ENCODE measurements around the gene ACP5.

GRCh38 chr19:11597202-11598102 lies 20.0 kb upstream of the ACP5 start, which contains the start of gene ZNF627:
- no peak for TF ChIP-seq ZC3H10 (CRISPR knock-in tag; IDR thresholded peaks at IDR 0.05)
- no peak for TF ChIP-seq CREB5 (CRISPR knock-in tag; IDR thresholded peaks at IDR 0.05; ENCODE audit: low read depth)
- TF ChIP-seq ZFP30 (CRISPR knock-in tag; IDR thresholded peaks at IDR 0.05): no peak
- TF ChIP-seq SNAI2 (CRISPR knock-in tag; IDR thresholded peaks at IDR 0.05): no peak
- 0 out of 2 replicates have a peak, but pooled peaks have one; percentile 30 for TF ChIP-seq ZFP3 (CRISPR knock-in tag; IDR thresholded peaks at IDR 0.05)
- TF ChIP-seq ISL1 (CRISPR knock-in tag; IDR thresholded peaks at IDR 0.05): no peak
- TF ChIP-seq PATZ1 (CRISPR knock-in tag; IDR thresholded peaks at IDR 0.05; ENCODE audit: borderline replicate concordance): no peak
- no peak for TF ChIP-seq ARNTL (CRISPR knock-in tag; IDR thresholded peaks at IDR 0.05; ENCODE audit: borderline replicate concordance, low read depth)
- TF ChIP-seq TSHZ2 (CRISPR knock-in tag; IDR thresholded peaks at IDR 0.05): no peak
- TF ChIP-seq CSDC2 (CRISPR knock-in tag; IDR thresholded peaks at IDR 0.05): peak; percentile 0; the same call in 1 of the 2 replicates

All from SK-N-SH treated with all-trans-retinoic acid at 6 μM for 48 hours (cell line).